ENCODE data around the gene IL15RA.

DNA sequence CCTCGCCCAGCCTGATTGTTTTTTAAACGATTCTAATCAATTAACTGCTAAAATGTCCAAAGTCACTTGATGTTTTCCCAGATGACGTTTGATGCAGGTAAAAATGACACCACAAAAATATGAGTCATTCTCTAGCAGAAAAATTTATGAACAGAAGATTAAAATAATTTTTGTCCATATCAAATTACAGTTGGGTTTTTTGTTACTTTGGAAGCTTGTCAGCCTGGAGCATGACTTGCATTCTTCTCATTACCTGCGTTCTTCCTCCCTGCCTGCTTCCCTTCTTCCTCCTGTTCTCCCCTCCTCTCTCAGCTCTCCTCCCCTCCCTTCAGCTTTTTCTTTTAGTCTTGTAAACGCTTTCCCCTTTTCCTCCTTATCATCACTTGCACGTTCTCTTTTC, 18.7 kb downstream of the IL15RA start:
- TF ChIP-seq, protein P1, sequence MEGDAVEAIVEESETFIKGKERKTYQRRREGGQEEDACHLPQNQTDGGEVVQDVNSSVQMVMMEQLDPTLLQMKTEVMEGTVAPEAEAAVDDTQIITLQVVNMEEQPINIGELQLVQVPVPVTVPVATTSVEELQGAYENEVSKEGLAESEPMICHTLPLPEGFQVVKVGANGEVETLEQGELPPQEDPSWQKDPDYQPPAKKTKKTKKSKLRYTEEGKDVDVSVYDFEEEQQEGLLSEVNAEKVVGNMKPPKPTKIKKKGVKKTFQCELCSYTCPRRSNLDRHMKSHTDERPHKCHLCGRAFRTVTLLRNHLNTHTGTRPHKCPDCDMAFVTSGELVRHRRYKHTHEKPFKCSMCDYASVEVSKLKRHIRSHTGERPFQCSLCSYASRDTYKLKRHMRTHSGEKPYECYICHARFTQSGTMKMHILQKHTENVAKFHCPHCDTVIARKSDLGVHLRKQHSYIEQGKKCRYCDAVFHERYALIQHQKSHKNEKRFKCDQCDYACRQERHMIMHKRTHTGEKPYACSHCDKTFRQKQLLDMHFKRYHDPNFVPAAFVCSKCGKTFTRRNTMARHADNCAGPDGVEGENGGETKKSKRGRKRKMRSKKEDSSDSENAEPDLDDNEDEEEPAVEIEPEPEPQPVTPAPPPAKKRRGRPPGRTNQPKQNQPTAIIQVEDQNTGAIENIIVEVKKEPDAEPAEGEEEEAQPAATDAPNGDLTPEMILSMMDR (IDR thresholded peaks at IDR 0.05), result no peak
- TF ChIP-seq POLR2A (IDR thresholded peaks at IDR 0.05) (no peak), POLR2AphosphoS5 (IDR thresholded peaks at IDR 0.05; ENCODE audit: insufficient read depth in 1 of 2, low read depth in 1 of 2) (no peak)
